ENCODE measurements around the gene RERE.

The RERE gene

GRCh38 chr1:8363767-8364301 is 453.6 kb downstream of the RERE start (continued):
- TF ChIP-seq PRDM10 (tag by site-specific recombination; IDR thresholded peaks at IDR 0.05): no peak
- TF ChIP-seq ZNF184 (tag by site-specific recombination; IDR thresholded peaks at IDR 0.05): no peak
- TF ChIP-seq RBAK (tag by site-specific recombination; IDR thresholded peaks at IDR 0.05): no peak
- TF ChIP-seq SETDB1 (IDR thresholded peaks at IDR 0.05; ENCODE audit: insufficient read length, low read length): no peak
- no peak for TF ChIP-seq ZNF175 (tag by site-specific recombination; IDR thresholded peaks at IDR 0.05)
- no peak for TF ChIP-seq ZNF621 (tag by site-specific recombination; IDR thresholded peaks at IDR 0.05)

GRCh38 chr1:8363186-8363766 is 454.2 kb downstream of the RERE start:
- Histone ChIP-seq H3K27ac (ENCODE audit: extremely low read depth, low read depth, low read length) (no peak overlapping the region), H3K4me3 (ENCODE audit: low read depth, low read length) (no peak overlapping the region), H3K9me3 (ENCODE audit: control insufficient read depth, insufficient read depth, low read depth, low read length) (no peaks in the 10 kb centered on the region), H3K36me3 (ENCODE audit: control insufficient read depth in 2 of 2, insufficient read depth in 1 of 2, low read length in 2 of 2) (peaks cover 0 to 77% of the 10 kb centered on the region in 2 experiments; a peak in 2 of 3 replicates), H3K4me1 (ENCODE audit: control insufficient read depth, insufficient read depth, low read length) (0 out of 2 replicates have a peak, but pooled peaks cover 2% of the 10 kb centered on the region)
- CTCF ChIA-PET: interaction anchor here (0.6 to 2.6 kb wide), 2 partner anchors 11 to 95 kb away, joined by 3 to 7 read pairs; no protein-coding TSS in a partner anchor
- POLR2A ChIA-PET: no interaction called here
- TF ChIP-seq ZNF18 (tag by site-specific recombination; IDR thresholded peaks at IDR 0.05) (no peak), ZSCAN5A (tag by site-specific recombination; IDR thresholded peaks at IDR 0.05) (no peak), ZNF37A (tag by site-specific recombination; IDR thresholded peaks at IDR 0.05) (no peak), ZNF692 (tag by site-specific recombination; IDR thresholded peaks at IDR 0.05) (no peak), ZNF274 (IDR thresholded peaks at IDR 0.05; ENCODE audit: low read length) (no peak), ZNF274 (tag by site-specific recombination; IDR thresholded peaks at IDR 0.05; ENCODE audit: borderline replicate concordance) (no peak), ZNF148 (tag by site-specific recombination; IDR thresholded peaks at IDR 0.05; ENCODE audit: borderline replicate concordance) (no peak), ZNF223 (tag by site-specific recombination; IDR thresholded peaks at IDR 0.05) (no peak), ZNF600 (tag by site-specific recombination; IDR thresholded peaks at IDR 0.05) (no peak), ZNF701 (tag by site-specific recombination; IDR thresholded peaks at IDR 0.05) (no peak), ZBTB17 (tag by site-specific recombination; IDR thresholded peaks at IDR 0.05) (no peak), ZNF843 (tag by site-specific recombination; IDR thresholded peaks at IDR 0.05) (no peak), ZNF596 (tag by site-specific recombination; IDR thresholded peaks at IDR 0.05) (no peak), FEZF1 (tag by site-specific recombination; IDR thresholded peaks at IDR 0.05) (no peak), HOXA7 (CRISPR knock-in tag; IDR thresholded peaks at IDR 0.05; ENCODE audit: borderline replicate concordance) (no peak), EGR2 (tag by site-specific recombination; IDR thresholded peaks at IDR 0.05; ENCODE audit: low read depth) (no peak), ZNF362 (tag by site-specific recombination; IDR thresholded peaks at IDR 0.05) (no peak), GLIS2 (tag by site-specific recombination; IDR thresholded peaks at IDR 0.05) (no peak)

Measured in HEK293 (cell line).